HT-29 (cell line): ENCODE results near the gene BCL10. TPM values are rescaled to one million over a fixed set of nuclear protein-coding genes. Genes with fewer than 3 reads are reported as not detected.

Experiments used
- DNase-seq: peaks from one replicate; pipeline ENCODE4 v3.0.0-alpha.2; 2015; ENCODE audit warnings: low spot score
- total RNA-seq: library from RNA; depleted of rRNA; stranded (reverse); fragments of >200 nt; shearing (Covaris generic); gene quantifications from 2 replicates; pipeline ENCODE4 v1.2.3, GENCODE V29; 2014; rRNA removed

The BCL10 gene
- total RNA-seq, result 11.8 and 13.0 TPM in 2 replicates

DNA sequence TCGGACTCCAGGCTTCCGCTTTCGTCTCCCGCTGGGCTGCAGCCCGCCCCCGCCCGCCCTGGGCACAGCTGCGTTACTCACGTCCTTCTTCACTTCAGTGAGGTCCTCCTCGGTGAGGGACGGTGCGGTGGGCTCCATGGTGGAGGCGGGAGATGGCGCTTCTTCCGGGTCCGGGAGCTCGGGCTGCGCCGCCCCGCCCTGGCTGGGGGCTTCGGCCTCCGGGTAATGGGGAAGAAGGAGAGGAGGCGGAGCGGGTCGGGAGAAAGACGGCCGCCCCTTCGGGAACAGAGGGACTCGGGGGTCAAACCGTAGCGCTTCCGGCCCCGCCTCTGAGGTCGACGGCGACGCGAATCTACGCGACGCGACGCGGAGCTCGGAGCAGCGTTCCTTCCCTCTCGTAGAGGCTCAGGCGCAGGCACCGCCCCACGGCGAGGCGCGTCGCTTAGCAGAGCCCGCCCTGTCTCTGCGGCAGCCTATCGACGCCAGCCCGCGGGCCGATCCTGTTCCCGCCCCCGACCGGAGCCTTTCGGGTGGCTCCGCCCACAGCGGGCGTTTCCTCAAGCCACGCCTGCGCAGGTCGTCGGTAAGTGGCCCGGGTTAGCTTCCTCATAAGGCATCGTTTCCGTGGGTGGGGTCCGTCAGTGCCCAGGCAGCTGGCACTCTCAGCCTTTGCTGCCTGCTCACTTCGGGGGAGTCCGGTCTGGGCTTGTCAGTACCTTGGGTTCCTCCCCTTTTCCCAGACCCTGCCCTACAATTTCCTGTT lies at the start of gene BCL10:
Gene BCL10 (minus strand): TSS at position 418 of the 763 bp plus-strand sequence. CDS start 280 bp downstream, at position 138.
- peak; percentile 97 for DNase-seq

DNA sequence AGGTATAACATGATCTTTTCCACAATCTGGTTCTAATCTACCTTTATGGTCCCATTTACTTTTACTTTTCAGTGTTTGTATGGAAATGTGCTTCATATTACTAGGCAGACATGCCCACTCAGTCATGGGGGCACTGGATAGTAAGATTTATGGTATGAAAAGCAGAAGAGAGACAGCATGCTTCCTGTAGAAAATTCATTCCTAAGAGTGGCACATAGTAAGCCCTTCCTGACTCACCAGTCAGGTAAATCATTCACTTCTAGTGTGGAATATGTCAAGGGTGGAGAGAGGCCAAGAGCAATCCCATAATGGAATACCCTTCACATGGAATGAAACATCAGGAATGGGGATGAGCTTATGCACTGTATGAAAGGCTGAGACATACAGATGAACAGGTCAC lies 49.5 kb upstream of the BCL10 start:
- DNase-seq, result peak; percentile 82

DNA sequence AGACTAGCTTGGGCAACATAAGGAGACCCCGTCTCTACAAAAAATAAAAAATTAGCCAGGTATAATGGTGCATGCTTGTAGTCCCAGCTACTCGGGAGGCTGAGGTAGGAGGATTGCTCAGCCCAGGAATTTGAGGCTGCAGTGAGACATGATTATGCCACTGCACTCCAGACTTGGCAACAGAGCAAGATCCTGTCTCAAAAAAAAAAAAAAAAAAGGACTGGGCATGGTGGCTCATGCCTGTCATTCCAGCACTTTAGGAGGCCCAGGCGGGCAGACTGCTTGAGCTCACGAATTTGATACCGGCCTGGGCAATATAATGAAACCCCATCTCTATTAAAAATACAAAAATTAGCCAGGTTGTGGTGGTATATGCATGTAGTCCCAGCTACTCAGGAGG lies 47.3 kb upstream of the BCL10 start:
- DNase-seq, result no peak

DNA sequence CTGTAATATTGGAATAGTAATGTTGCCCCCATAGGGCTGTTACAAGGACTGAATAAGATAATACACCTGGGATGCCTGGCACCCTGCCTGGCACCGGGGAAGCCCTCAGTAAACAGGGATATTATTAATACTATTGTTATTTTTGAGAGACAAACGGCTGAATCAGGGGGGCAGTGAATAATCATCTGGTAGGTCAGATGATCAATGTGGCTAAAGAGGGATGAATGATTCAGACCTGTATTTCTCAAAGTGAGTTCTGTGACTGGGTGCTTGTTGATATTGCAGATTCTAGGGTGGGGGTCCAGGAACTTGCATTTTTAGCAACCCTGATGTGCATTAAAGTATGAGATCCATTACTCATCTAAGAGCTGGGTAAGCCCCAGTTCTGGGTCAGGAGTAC lies 46.2 kb upstream of the BCL10 start:
- DNase-seq, result no peak

DNA sequence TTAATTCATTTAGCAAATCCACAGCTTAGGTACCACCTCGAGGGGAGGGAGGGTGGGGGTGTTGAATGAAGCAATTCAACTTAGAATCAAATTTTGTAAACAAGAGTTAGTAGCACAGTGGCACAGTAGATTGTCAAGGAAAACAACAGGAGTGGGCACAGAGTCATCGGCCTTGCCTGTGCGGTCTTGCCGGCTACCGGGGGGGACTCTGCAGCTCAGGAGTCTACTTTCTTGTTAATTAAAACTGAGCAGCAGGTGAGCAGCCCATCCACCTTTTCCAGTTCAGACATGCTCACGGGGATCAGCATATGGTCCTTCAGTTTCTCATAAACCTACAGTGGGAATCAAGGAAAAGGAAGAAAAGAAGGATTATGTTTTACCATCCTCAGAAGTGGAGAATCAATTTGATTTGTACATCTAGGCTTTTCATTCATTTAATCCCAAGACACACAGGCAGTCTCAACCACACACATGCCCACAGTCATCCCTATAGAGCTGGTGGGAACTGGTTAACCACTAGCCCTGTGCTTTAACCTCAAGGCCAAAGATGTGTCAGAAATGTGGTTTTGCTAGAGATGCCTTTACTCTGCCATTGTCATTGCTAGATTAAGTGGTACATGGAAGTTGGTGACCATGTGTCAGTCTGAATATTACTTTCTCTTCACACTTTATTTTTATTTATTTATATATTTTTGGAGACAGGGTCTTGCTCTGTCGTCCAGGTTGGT lies 45.0 kb upstream of the BCL10 start:
- no peak for DNase-seq

DNA sequence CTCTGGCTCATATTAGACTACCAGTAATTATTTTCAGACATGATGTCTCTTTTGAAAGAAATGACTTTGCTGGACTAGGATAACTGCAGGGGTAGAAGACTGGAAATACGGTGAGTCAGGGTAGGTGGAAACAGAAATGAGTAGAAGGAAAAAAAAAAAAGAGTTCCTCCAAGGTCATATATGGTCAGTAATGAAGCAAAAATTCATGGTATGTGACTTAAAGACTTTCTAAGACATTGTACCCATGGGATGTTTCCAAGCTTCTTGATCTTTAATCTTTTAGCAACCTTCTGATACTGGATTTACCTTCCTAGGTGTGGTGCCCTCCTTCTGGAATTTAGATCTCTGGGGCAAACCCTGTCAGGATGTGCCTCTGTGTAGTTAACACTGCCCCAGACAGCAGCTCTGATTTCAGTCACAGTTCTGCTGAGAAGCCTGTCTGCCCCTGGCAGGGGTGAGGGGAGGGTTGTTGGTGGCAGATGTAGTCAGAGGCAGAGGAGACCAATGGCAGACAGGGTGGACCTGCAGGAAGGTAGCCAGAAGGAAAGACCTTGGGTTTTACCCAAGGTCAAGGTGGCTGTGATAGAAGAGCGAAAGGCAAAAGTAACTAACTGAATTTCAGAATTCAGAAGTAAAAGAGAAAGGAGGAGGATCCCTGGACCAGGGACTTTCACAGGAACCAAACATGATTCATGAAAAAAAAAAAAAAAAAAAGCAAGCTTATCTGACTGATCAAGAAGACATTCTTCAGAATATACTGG lies 44.1 kb upstream of the BCL10 start:
- no peak for DNase-seq

DNA sequence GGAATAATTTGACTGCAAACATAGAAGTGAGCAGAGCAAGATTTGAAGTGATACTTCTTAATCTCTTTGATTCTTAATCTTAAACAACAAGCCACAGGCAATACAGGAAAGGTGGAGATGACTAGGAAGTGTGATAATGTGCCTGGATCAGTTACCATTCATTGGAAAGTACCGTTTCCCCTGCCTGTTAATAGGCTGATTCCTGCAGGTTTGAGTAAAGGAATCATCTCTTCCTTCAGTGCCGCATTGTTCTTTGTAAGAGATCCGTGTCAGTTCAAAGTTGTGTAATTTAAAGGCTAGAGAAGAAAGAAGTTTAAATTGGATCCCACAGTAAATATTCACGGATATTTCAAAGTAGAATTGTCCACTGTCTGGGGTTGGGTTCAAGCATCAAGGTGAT lies 43.5 kb upstream of the BCL10 start:
- DNase-seq, result no peak

DNA sequence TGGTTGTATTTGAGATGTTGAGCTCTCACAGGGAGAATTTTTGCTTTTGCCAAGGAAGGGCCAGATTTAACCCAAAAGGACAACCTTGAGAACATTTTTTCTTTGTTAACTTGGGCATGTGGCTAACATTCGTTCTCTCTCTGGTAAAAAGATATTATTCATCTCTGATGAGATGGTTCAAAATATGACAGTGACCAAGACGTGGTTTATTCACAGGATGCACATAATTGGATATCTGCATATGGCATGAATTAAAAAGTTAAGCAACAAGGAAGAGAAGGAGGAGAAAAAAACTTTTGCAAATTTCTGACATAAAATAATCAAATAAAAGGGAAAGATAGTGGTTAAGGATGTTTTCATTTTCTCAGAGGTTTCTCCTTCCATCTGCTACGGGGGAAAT lies 43.1 kb upstream of the BCL10 start:
- DNase-seq, result no peak

DNA sequence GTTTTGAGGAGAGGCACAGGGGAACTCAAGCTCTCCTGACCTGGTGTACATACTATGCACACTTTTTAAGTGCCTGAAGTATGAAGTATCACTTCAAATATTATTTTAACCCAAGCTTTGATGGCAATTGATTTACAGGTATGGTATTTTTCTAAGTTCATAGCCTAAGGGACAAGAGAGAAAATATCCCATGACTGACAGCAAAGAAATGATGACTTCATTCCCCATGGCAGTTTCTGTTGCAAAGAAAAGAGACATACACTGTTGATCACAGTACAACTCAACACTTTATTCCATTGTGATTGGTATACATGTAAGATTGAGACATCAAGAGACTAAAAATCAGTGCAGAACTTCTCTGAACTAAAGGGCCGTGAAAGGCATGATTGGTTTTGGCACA lies 41.8 kb upstream of the BCL10 start:
- DNase-seq, result no peak

DNA sequence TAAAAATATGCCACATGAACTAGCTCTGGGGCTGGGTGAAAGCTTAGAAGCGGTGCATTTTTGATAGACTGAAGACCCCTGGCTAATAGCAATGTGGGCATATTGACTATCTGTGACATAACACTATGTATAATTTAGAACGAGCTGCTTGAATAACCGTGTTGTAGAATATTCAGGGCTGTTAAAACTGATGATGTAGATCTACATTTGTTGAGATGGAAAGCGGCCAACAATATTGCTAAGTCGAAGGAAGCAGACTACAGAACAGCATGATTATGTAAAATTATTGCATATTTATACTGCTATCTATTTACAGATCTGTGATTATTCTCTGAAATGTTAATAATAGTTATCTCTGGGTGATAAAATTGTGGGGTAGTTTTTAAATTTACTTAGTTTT lies 41.1 kb upstream of the BCL10 start:
- no peak for DNase-seq

DNA sequence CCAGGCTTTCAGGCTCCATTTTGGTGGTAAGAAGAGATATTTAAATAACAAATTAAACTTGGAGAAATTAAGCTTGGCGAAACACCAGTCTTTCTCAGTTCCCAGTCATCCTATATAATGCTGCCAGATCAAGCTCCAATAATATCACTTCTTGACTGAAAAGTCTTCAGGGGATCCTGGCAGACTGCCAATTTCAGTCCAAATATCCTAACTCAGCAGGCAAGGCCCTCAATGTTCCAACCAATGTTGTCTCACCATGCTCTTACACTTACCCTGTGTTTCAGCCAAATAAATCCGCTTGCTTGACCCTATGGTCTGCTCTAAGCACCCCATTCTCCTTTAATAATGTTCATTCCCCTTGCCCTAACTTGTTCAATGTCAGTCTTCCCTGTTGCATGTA lies 39.9 kb upstream of the BCL10 start:
- no peak for DNase-seq

DNA sequence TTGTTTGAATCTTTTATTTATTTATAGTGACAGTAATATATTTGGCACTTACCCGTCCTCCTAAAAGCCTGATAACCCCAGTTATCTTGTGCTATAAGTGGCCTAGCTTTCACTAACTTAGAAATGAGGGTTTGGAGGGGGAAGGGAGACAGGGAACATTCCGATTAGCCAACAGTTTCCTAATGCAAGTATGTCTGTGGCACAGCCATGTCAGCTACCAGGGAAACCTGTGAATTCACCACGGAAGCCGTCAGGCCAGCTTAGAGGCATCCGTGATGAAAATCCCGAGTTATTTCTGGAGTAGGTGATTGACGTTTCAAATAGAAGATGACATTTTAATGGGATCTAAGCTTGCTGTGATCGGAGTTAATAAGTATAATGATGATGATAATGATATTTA lies 39.4 kb upstream of the BCL10 start:
- no peak for DNase-seq

DNA sequence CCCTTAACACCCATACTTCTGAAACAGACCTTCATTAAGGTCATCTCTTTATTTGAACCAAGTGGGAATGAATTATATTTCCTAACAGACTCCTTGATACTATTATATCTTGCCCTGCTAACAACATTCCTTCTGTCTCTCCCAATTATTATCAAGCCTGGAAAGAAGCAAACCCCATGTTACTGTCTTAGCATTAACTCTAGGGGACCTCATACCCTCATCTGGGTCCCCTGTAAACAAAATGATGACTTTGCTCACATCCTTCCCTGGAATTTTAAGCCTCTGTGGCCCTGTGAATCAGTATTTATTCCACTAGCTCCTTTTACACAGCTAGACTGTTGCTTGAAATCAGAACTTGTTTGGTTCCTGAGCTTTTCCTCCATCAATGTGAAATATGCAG lies 38.3 kb upstream of the BCL10 start:
- DNase-seq, result no peak

DNA sequence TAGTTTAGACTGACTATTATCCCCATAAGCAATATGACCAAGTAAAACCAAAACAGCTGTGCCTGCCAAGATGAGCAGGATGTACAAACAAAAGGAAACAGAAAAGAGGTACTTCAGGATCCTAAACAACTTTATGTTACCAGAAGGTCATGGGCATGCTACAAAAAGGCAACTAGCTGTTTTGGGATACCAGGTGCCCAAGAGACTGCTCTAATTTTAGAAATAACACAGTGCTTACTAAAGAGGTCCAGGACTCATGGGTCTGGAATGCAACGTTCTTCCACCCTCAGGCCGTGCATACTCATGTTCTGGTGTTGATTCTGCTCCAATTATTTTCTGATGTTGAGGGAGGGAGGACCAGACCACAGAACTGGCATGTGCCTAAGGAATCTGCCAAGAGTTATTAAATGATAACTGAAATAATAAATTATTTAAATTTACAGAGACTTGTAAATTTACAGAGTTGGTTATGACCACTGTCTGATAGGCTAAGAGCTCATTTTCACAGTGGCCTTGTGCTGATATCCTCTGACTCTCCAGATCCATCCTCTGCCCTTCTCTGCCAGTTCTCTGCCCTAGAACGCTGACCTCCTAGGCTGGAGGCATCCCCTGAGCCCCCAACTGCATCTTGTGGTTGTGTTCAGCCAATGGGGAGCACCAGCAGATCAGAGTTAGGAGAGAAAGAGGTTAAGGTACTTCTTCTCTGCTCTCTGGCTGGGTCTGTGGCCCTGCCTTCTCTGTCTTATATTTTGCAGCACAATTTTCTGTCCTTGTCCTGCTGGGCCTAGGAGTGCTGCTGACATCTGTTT lies 37.7 kb upstream of the BCL10 start:
- no peak for DNase-seq

DNA sequence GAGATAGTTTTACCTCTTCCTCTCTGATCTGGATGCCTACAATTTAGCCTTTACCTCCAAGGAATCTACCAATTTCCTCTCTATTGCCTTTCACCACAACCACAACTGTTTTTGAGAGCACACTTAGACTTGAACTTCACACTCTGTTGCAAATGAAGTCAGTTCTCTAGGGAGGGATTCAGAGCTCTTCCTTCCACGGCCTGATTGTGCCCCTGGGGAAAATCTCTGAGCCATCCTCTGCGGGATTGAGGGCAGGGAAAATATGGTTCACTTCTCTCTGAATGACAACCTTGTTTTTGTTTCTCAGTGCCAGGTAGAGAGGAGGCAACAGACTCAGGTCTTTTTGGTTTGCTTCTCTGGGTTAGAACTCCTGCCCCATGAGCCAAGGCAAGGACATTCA lies 35.4 kb upstream of the BCL10 start:
- no peak for DNase-seq

DNA sequence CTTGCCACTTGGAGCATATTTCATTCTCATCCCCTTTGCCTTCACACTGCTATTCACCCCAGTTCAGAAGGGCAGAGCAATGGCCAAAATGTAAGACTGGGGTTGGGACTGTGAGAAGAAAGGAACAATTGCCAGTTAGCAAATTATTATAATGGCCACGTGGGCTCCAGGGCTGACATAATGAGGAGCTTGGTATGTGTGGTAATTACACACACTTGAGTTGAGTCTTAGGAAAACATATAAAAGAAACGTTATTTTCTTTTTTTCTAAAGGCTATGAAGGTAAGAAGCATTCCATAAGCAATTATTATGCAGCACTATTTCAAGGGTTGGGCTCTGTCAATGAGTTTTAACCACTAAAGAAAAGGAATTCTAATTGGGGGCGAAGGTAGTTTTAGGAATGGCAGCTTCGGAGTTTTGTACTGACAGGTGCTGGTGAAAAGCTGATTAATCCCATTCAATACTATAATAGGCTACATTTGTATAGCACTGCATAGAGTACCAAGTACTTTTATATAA lies 32.5 kb upstream of the BCL10 start:
- DNase-seq, result no peak

DNA sequence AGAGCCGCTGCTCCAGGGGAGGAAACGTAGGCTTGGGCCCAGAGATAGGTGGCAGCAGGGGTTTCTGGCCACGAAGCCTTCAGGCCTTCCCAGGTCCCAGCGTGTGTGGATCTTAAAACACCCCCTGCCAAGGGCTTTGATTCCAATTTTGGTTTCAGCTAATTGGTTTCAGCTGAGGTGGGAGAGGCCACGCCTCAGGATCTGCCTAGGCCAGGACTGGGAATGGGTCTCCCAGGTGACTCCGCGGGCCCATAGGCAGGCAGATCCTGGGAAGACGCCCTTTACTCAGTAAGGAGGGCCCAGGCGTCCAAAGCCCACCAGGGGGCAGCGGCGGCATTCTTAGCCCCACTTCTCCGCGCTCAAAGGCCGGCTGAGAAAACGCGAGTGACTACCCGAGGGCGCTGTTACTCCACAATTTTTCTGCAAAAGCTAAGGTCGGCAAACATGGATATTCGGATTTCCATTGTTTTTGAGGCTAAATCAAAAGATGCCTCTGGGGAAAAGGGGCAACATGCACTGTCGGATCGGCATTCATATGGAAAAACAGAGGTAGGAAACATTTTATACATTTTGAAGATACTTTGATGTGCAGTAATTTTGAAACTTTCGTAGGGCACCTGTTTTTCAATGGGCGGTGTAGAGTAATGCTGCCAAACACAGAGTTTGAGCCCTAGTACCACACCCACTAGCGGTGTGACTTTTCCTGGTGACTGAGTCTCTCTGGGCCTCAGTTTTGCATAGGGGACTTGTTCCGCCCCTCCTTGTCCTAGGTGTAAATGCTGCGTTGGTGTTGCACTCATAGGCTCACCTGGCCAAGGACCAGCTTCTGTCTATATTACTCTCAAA lies 31.8 kb upstream of the BCL10 start:
- peak; percentile 93 for DNase-seq

DNA sequence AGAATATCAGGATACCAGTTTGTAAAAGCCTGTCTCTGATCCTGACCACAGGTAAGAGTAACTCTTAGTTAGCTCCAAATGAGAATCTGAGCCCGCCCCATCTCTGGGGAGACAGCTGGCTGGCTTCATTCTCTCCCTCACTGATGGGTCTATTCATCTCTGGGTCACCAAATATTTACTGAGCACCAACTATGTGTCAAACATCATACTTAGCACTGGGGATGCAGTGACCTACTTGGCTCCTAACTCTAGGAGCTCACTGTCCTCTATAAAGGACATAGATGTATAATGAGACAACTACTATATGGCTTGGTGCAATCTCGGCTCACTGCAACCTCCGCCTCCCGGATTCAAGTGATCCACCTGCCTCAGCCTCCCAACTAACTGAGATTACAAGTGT lies 29.8 kb upstream of the BCL10 start:
- DNase-seq, result no peak

DNA sequence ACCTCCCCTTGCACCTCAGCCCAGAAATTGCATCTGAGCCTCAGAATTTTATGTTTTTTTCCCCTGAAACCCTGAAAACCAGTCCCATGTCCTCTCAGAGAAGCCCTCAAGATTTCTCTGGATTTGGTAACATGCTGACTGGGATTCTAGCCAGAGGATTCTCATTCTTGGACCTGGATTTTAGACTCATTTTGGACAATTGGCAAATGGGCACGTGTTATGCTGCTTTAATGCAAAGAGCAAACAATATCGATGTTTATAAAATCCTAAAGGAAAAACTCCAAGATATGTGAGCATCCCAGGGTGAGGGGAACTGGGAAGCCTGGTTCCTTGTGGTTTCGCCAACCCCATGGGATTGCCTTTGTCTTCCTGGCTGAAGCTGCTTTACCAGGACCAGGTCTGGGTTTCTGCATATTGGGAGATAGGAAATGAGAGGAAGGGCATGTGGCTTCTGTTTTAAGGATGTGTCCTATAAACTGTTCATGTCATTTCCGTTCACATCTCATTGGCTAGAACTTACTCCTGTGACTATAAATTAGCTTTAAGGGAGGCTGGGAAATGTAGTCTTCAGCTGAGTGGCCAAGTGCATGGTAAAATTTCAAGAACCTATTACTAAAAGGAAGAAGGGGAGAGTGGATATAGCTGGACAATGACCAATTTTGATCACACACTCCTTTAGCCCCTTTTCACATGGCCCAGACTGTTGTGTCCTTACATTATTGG lies 27.2 kb upstream of the BCL10 start:
- no peak for DNase-seq

DNA sequence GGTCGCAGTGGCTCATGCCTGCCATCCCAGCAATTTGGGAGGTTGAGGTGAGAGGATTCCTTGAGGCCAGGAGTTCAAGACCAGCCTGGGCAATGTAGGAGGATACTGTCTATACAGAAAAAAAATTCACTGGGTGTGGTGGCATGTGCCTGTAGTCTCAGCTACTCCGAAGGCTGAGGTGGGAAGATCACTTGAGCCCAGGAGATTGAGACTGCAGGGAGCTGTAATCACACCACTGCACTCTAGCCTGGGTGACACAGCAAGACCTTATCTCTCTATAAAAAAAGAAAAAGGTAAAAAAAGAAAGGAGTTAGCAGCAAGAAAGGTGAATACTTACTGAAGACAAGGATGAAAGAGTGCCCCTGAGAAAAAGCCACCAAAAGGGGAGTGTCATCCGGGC lies 23.7 kb upstream of the BCL10 start:
- DNase-seq, result no peak
